Sciatic nerve (tissue), 2 donors: ENCODE data around the gene BPNT1. TPM values are rescaled to one million over a fixed set of nuclear protein-coding genes. Genes with fewer than 3 reads are reported as not detected.
"Not testable (repeated sequence)": the region's sequence is repeated elsewhere in the genome, so short reads cannot be mapped to it uniquely, and the experiment has no call there.

Experiments used
- ATAC-seq: fragments of 200-7000 bp; cut with Tn5 transposase; one replicate; pipeline ENCODE4 v1.9.1; 2020; ENCODE audit warnings: mild to moderate bottlenecking, moderate library complexity
- DNase-seq: peaks from one replicate; pipeline ENCODE4 v3.0.0-alpha.2; 2020; ENCODE audit warnings: low spot score
- intact Hi-C: fragments of 100-400 bp; cut with DNase I; formaldehyde crosslinking; loops from one replicate; pipeline ENCODE4 v1.14.2; 2022
- total RNA-seq: library from RNA; stranded (reverse); fragmentation: NEBNext Ultra II Directional; extraction: Animal tissue kit (Norgen Biotek cat#: 25700); gene quantifications from one replicate; pipeline ENCODE4 v1.2.1, GENCODE V29; 2021
- donor health status: DM: no; HTN: no; CAD: no.
- donor health status: DM: no; HTN: no; CAD: no.

BPNT1 gene
- total RNA-seq: 18.5 TPM

- ATAC-seq (peak; percentile 89), DNase-seq (peak; percentile 96)
- intact Hi-C loops: no loop called here
Observed at GRCh38 chr1:220089650-220090556, at the start of gene BPNT1. TSS of gene BPNT1 (minus strand) at chr1:220089788. CDS start at chr1:220079846, 9,942 bp downstream.

DNA sequence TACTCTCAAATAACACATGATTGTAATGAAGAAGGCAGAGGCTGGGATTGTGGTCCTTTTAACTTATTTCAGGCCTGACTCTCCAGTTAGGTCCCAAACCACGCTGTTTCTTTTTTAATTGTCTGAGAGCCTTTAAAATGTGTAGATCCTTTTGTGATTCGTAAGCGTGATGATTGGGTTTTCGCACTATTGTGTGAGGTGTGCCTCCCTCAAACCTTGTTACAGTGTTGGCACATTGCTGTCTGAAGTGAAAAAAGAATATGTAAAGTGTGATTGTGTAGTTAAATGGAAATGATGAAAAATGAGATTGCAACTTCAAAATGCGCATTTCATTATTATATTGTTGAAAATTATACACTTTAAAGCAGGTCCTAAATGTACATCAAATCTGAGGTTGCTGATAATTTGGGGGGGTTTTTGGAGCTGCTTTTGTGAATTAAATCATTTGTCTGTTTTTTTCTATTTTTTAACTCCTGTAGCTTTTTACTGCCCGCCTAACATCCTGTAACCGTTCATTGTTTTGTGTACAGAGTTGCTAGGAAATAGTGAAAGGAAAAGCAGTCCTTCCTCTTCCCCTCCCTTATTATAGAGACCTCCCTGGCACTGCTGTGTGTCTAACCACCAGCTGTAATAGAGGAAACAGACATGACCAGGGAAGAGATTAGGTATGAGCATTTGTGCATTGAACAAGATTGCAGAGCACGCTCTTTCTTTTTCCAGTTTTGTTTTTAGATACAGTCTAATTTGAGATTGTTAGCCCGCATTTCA, 47.6 kb upstream of the BPNT1 start:
- no peak for DNase-seq
- no peak for ATAC-seq
- intact Hi-C loops: no loop called here

DNA sequence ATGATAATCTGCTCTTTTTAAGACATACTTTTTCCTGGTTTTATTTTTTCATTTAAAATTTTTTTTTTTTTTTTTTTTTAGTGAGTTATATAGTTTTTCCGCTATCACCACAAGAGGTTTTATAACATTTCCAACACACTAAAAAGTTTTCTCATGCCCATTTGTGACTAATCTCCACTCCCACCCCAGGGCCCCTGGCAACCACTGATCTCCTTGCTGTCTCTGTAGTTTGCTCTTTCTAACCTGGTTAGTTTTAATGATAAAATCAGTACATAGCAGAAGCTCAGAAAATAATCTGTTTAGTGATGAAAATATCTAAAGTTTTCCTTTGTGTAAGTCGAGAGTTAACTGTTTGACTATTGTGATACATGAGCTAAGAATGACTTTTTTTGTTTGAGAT, 46.2 kb upstream of the BPNT1 start:
- no peak for ATAC-seq
- no peak for DNase-seq
- intact Hi-C loops: no loop called here

- intact Hi-C loops: no loop called here
- ATAC-seq (no peak), DNase-seq (no peak)
Observed at GRCh38 chr1:220129479-220130210, 40.1 kb upstream of the BPNT1 start.

DNA sequence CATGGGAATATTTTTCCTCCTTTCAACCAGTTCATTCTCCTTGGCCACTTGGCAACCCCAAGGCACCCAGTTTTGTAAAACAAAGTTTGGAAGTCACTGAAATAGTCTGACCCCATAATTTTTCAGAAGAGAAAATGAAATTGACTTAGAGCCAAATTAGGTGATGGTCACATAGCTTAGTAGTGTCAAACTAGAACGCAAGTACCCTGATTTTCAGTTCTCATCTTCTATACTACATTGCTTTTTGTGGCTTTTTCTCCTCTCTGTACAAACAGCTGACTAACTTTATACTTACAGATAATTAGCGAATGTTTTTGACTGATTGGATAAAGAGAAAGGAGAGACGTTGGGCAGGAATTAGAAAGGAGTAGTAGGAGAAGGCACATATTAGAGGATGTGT, 37.5 kb upstream of the BPNT1 start:
- intact Hi-C loops: no loop called here
- DNase-seq: no peak
- ATAC-seq: no peak

- no peak for ATAC-seq
- intact Hi-C loops: no loop called here
Observed at GRCh38 chr1:220124542-220124941, 35.0 kb upstream of the BPNT1 start.

DNA sequence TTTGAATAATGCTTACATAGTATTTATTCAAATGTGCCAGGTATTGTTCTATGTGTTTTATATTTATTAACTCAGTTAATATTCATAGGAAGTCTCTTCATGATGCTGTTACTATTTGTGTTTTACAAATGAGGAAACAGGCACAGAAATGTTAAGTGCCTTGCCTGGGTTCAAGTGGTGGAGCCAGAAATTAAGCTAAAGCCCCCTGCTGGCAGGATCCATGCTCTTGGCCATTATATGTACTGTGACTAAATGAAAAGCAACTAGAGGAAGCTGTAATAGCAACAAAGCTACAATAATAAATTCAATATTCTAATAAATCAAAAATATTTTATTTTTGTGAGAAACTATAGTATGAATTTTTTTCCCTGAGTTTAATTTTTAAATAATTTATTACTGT, 34.3 kb upstream of the BPNT1 start:
- intact Hi-C loops: no loop called here
- DNase-seq: no peak
- no peak for ATAC-seq

More at GRCh38 chr1:220124542-220124941, 35.0 kb upstream of the BPNT1 start:
- DNase-seq: no peak

DNA sequence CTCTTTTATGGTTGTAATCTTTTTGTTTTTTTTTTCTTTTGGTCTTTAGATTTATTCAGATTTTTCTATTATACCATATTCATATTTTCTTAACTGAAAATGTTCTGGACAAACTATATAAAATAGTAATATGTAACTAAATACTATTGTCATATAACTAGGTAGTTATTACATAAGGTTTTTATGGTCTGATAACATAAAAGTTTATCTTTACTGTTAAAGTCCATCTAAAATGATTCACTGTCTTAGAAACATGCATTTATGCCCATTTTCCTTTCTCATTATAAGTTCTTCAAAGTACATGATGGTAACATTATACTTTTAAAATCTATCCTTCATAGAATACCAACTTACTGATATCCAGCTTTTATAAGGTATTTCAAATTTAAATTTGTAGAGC, 33.5 kb upstream of the BPNT1 start:
- intact Hi-C loops: no loop called here
- ATAC-seq (no peak), DNase-seq (no peak)

DNA sequence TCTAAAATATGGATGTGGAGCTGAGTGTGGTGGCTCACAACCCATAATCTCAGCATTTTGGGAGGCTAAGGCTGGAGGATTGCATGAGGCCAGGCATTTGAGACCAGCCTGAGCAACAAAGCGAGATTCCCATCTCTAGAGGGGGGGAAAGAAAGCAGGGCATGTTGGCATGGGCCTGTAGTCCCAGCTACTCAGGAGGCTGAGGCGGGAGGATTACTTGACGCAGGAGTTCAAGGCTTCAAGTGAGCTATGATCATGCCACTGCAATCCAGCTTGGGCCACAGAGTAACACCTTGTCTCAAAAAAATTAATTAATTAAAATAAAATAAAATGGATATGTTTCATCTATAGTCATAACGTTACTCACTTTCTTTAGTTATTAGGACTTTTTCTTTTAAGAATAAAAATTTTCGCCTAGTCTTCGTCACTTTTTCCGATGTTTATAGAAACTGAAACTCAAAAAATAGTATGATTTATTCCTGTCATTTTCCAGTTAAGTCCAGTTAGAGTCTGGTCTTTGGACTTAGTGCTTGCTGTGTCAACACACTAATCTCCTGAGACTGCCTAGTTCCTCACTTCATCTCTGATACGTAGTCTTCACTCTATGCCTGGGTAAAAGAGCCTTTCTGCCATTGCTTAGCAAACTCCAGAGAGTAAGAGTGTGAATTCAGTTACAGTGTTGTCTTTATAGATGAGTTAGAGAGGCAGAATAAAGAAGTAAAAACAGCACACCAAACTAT, 32.4 kb upstream of the BPNT1 start:
- intact Hi-C loops: no loop called here
- no peak for DNase-seq
- peak; percentile 71 for ATAC-seq

- ATAC-seq: no peak
- intact Hi-C loops: no loop called here
- no peak for DNase-seq
Observed at GRCh38 chr1:220119043-220119512, 29.5 kb upstream of the BPNT1 start.

GRCh38 chr1:220113136-220113695, 23.6 kb upstream of the BPNT1 start:
- intact Hi-C loops: no loop called here
- no peak for DNase-seq
- no peak for ATAC-seq

- intact Hi-C loops, DNase-seq, ATAC-seq: not testable (repeated sequence)
Observed at GRCh38 chr1:220112600-220112999, 23.0 kb upstream of the BPNT1 start.

DNA sequence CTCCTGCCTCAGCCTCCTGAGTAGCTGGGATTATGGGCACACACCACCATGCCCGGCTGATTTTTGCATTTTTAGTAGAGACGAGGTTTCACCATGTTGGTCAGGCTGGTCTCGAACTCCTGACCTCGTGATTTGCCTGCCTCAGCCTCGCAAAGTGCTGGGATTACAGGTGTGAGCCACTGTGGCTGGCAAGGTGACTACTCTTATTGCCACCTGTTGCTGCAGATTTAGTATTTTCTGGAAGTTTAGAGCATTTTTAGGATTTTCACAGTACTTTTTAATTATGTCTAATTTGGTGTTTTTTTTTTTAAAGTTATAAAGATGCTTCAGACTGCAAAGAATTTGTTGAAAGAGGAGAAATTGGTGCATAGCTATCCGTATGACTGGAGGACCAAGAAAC, 20.9 kb upstream of the BPNT1 start:
- ATAC-seq, DNase-seq, intact Hi-C loops: not testable (repeated sequence)

GRCh38 chr1:220099826-220100225, 10.2 kb upstream of the BPNT1 start:
- intact Hi-C loops: no loop called here
- DNase-seq: no peak
- ATAC-seq: no peak

- ATAC-seq (peak; percentile 95), DNase-seq (peak; percentile 94)
- intact Hi-C loops: no loop called here
Observed at GRCh38 chr1:220094016-220094911, 4.7 kb upstream of the BPNT1 start, which contains the start of gene IARS2. TSS of gene IARS2 (plus strand) at chr1:220094132. CDS start at chr1:220094217, 85 bp downstream.

- DNase-seq (no peak), ATAC-seq (peak; percentile 4)
- intact Hi-C loops: no loop called here
Observed at GRCh38 chr1:220093361-220094015, 3.9 kb upstream of the BPNT1 start.

DNA sequence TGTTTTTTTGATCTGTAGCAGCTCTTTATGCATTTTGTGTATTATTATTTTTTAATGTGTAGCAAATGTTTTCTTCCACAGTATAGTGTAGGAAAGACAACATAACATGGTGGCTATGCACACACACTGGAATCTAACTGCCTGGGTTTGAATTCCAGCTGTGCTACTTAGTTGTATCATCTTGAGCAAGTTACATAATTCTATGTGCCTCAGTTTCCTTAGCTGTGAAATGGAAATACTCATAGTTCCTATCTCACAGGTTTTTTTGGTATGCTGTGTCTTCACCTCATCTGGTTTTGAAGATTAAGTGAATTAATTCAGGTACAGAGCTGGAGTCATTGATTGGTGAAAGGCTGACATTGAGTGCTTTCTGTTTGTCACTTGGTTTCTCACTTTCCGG, 3.1 kb upstream of the BPNT1 start:
- DNase-seq (no peak), ATAC-seq (no peak)
- intact Hi-C loops: no loop called here
